ENCODE results near the gene TNK2. TPM values are rescaled to one million over a fixed set of nuclear protein-coding genes. Genes with fewer than 3 reads are reported as not detected.

The TNK2 gene
- total and polyA plus RNA-seq, 2 of the 8 experiments (the other 6 are each of a cell fraction or from before 2014, with no cell fraction given): 10.4 to 33.9 TPM

DNA sequence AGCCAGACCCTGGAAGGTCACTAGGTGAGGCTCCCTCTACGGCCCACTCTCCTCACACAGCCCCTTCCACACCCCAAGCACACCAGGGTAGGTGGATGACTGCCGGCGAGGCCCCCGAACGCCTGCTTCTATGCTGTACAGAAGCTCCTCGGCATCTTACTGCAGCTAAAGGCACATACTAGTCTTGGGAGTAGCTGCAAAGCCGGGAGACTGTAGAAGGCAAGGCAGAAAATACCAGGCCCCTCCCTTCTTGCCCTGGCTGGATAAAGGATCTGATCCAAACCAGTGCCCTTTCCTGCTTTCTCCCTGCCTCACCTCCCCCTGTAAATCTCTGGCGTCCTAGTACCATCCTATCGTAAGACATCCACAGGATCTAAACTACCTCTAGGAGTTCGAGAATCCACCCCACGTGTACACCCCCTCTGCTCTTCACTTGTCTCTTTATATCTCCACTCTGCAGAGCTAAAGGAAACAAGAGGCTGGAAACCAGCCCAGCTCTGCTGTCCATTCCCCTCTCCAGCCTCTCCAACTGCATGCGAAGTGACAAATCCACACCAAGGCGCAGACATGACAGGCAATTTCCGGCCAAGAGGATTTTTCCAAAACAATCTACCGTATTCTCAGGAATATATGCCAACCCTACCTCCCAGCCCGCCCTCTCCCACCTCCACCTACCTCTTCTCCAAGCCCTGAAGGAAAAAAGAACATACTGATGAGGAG, 11.8 kb downstream of the TNK2 start:
- Histone ChIP-seq H4K20me1 (replicated peaks in 1 of 2; ENCODE audit: control insufficient read depth in 1 of 2, insufficient read depth in 2 of 2, low read length in 2 of 2) (peaks cover 4 to 15% of the 10 kb centered on the region in 2 experiments), H3K4me3 (ENCODE audit: extremely low read depth in 1 of 4, insufficient read depth in 2 of 4, low read depth in 3 of 4, low read length in 4 of 4) (peak overlapping the region; percentile 35 to 95 (median 70); a peak in 5 of 8 replicates), H3K18ac (ENCODE audit: extremely low read depth, low read length) (peak overlapping the region; percentile 71; the same call in 1 of the 2 replicates), H3K27me3 (replicated peaks in 1 of 4; ENCODE audit: control insufficient read depth in 3 of 4, extremely low read depth in 1 of 4, insufficient read depth in 3 of 4, low read length in 3 of 4) (no peaks in the 10 kb centered on the region), H2AK5ac (ENCODE audit: low read depth, low read length) (peak overlapping the region; percentile 93; the same call in 1 of the 2 replicates), H2BK12ac (ENCODE audit: low read depth, low read length) (0 out of 2 replicates have a peak overlapping the region, but pooled peaks have one; percentile 68), H3K4me2 (ENCODE audit: insufficient read depth in 1 of 2, low read depth in 2 of 2, low read length in 2 of 2) (peak overlapping the region; percentile 53 to 93), H2BK120ac (replicated peaks; ENCODE audit: low read depth, low read length) (no peak overlapping the region), H4K91ac (replicated peaks; ENCODE audit: insufficient read length, low read length) (no peak overlapping the region), H3K23ac (ENCODE audit: insufficient read length) (no peak overlapping the region), H3K9ac (replicated peaks in 1 of 4; ENCODE audit: extremely low read depth in 1 of 4, low read depth in 3 of 4, low read length in 3 of 4) (peak overlapping the region in 1 of 4 experiments; percentile 39; a peak in 2 of 7 replicates), H3K14ac (ENCODE audit: insufficient read length) (no peak overlapping the region), H3K79me1 (ENCODE audit: low read depth, low read length) (peaks cover 12% of the 10 kb centered on the region), H2AFZ (ENCODE audit: low read length) (no peak overlapping the region), H3K4ac (replicated peaks; ENCODE audit: insufficient read length, low read depth, low read length) (no peak overlapping the region), H3K27ac (ENCODE audit: low read depth, low read length) (no peak overlapping the region), H2BK15ac (ENCODE audit: low read length) (peak overlapping the region; percentile 81; the same call in 1 of the 2 replicates), H2BK5ac (ENCODE audit: low read depth, low read length) (peak overlapping the region; percentile 66; the same call in 1 of the 2 replicates), H3K23me2 (ENCODE audit: low read depth, low read length) (peaks cover 13% of the 10 kb centered on the region; the same call in 1 of the 2 replicates), H3K79me2 (ENCODE audit: control insufficient read depth in 1 of 2, insufficient read depth in 2 of 2, low read length in 2 of 2) (peaks cover 0 to 6% of the 10 kb centered on the region in 2 experiments; a peak in 1 of 4 replicates), H4K5ac (ENCODE audit: insufficient read length, low read depth, low read length) (no peak overlapping the region), H3K36me3 (ENCODE audit: control insufficient read depth in 2 of 4, insufficient read depth in 4 of 4, low read length in 3 of 4) (no peaks in the 10 kb centered on the region), H4K8ac (ENCODE audit: extremely low read depth, insufficient read depth, low read length) (peak overlapping the region; percentile 88; the same call in 1 of the 2 replicates), H2BK20ac (ENCODE audit: low read length) (no peak overlapping the region), H3K56ac (replicated peaks; ENCODE audit: insufficient read length, low read depth, low read length) (no peak overlapping the region), H3K9me3 (ENCODE audit: insufficient read depth in 2 of 2, low read depth in 1 of 2, low read length in 1 of 2) (no peaks in the 10 kb centered on the region), H3K4me1 (replicated peaks in 1 of 4; ENCODE audit: control insufficient read depth in 3 of 4, insufficient read depth in 4 of 4, low read length in 3 of 4) (peaks cover 0 to 26% (median 17%) of the 10 kb centered on the region in 4 experiments; a peak in 6 of 7 replicates)
- WGBS, 2 experiments (ENCODE audit: extremely low coverage in 1 of 2, insufficient coverage in 1 of 2, insufficient read length in 1 of 2, insufficient replicate concordance in 2 of 2, low coverage in 1 of 2, low lambda C conversion rate in 2 of 2, missing lambda C conversion rate in 1 of 2): 69% methylated on average over 16 of the region's 16 CpGs; no CpG with 5 or more reads in 1 of the 2 experiments
- CTCF ChIA-PET (ENCODE audit: partially characterized antibody): interaction anchor here (0.6 to 23.1 kb wide), 7 partner anchors 11 to 1941 kb away, joined by 3 to 499 read pairs (median 28); partner anchors contain the start of gene TNK2
- FAIRE-seq (no peak), DNase-seq (ENCODE audit: low read depth in 1 of 2, low spot score in 2 of 2) (peak in 1 of 2 experiments; percentile 49)
- POLR2A ChIA-PET (ENCODE audit: partially characterized antibody): interaction anchor here (1.8 kb wide), 1 partner anchor 11 kb away, joined by 7 read pairs; the partner anchor contains the start of gene TNK2
